Stimulated activated CD8-positive, alpha-beta memory T cell treated with anti-CD3 and anti-CD28 coated beads, Interleukin-15, amount 100 ng/mL, for 24 hours (primary cell): ENCODE results near the gene RTCA.
A peak's percentile ranks its signal among the peaks of the same experiment; 100 is the strongest.
"Not testable (repeated sequence)": the region's sequence is repeated elsewhere in the genome, so short reads cannot be mapped to it uniquely, and the experiment has no call there.

Experiments used
- DNase-seq: peaks from one replicate; pipeline ENCODE4 v3.0.0-alpha.2; 2020; ENCODE audit warnings: low read depth

RTCA gene

GRCh38 chr1:100265931-100266740, at the start of gene RTCA:
TSS of gene RTCA (plus strand) at chr1:100266216. CDS start at chr1:100266376, 160 bp downstream.
- peak; percentile 91 for DNase-seq

- no peak for DNase-seq
These were observed 48.2 kb upstream of the RTCA start for GRCh38 chr1:100217834-100218233.

- DNase-seq, result no peak
These were observed 46.6 kb upstream of the RTCA start for GRCh38 chr1:100219457-100219856.

- no peak for DNase-seq
These were observed 46.1 kb upstream of the RTCA start for GRCh38 chr1:100219883-100220282.

GRCh38 chr1:100222428-100222827, 43.6 kb upstream of the RTCA start:
- no peak for DNase-seq

GRCh38 chr1:100229681-100230443, 36.2 kb upstream of the RTCA start:
- no peak for DNase-seq

- DNase-seq, result no peak
These were observed 35.3 kb upstream of the RTCA start for GRCh38 chr1:100230765-100231164.

GRCh38 chr1:100231721-100232120, 34.3 kb upstream of the RTCA start:
- no peak for DNase-seq

GRCh38 chr1:100232156-100232555, 33.9 kb upstream of the RTCA start:
- no peak for DNase-seq

GRCh38 chr1:100233566-100233965, 32.5 kb upstream of the RTCA start:
- not testable (repeated sequence) for DNase-seq

- DNase-seq, result no peak
These were observed 31.6 kb upstream of the RTCA start for GRCh38 chr1:100234432-100234831.

GRCh38 chr1:100237091-100237490, 28.9 kb upstream of the RTCA start:
- DNase-seq, result no peak

GRCh38 chr1:100239961-100240360, 26.1 kb upstream of the RTCA start:
- DNase-seq, result no peak

- no peak for DNase-seq
These were observed 25.4 kb upstream of the RTCA start for GRCh38 chr1:100240631-100241030.

GRCh38 chr1:100246738-100247137, 19.3 kb upstream of the RTCA start:
- DNase-seq, result no peak

- no peak for DNase-seq
These were observed 16.9 kb upstream of the RTCA start for GRCh38 chr1:100249155-100249536.

- peak; percentile 63 for DNase-seq
These were observed 16.3 kb upstream of the RTCA start, which contains the start of gene DBT for GRCh38 chr1:100249537-100250257. TSS of gene DBT (minus strand) at chr1:100249834. CDS start at chr1:100249820, 14 bp downstream.

- no peak for DNase-seq
These were observed 15.8 kb upstream of the RTCA start for GRCh38 chr1:100250264-100250663.

- DNase-seq, result no peak
These were observed 15.2 kb upstream of the RTCA start for GRCh38 chr1:100250807-100251206.

GRCh38 chr1:100252901-100253300, 13.1 kb upstream of the RTCA start:
- DNase-seq, result no peak

- DNase-seq, result no peak
These were observed 12.5 kb upstream of the RTCA start for GRCh38 chr1:100253552-100253951.

GRCh38 chr1:100256273-100256672, 9.7 kb upstream of the RTCA start:
- not testable (repeated sequence) for DNase-seq

- DNase-seq, result not testable (repeated sequence)
These were observed 7.6 kb upstream of the RTCA start for GRCh38 chr1:100258427-100258826.
